HG03060 (cell line): Measurements from ENCODE around the gene DUSP16.
A peak's percentile ranks its signal among the peaks of the same experiment; 100 is the strongest.
"Not testable (repeated sequence)": the region's sequence is repeated elsewhere in the genome, so short reads cannot be mapped to it uniquely, and the experiment has no call there.

ENCODE experiments used
- ATAC-seq: cut with Tn5 transposase; IDR thresholded peaks from one replicate; pipeline ENCODE4 v1.9.1; 2021; ENCODE audit warnings: low read depth, moderate number of reproducible peaks; ENCODE audit not compliant: unreplicated experiment

The DUSP16 gene

GRCh38 chr12:12502815-12503151, 59.9 kb downstream of the DUSP16 start:
- ATAC-seq: no peak

DNA sequence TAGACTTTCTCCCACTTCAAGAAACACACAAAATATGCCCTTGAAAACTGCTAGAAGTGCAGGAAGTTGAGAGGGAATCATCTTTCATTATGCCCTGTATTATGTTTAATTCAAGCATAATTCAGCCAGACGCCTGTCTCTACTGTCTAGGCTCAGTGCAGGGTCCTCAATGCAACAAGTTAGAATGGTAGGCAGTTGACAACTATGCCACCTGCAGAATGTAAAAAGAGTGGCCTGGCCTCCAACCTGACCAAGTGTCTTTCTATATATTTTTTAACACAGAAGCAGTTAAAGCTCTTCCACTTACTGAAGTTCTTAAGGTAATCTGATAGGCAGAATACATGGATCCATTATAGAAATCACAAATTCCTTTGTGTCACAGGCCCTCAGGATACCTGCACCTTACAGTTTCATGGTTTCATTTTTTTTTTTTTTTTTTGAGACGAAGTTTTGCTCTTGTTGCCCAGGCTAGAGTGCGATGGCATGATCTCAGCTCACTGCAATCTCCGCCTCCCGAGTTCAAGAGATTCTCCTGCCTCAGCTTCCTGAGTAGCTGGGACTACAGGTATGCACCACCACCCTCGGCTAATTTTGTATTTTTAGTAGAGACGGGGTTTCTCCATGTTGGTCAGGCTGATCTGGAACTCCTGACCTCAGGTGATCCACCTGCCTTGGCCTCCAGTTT, 60.4 kb downstream of the DUSP16 start:
- not testable (repeated sequence) for ATAC-seq

DNA sequence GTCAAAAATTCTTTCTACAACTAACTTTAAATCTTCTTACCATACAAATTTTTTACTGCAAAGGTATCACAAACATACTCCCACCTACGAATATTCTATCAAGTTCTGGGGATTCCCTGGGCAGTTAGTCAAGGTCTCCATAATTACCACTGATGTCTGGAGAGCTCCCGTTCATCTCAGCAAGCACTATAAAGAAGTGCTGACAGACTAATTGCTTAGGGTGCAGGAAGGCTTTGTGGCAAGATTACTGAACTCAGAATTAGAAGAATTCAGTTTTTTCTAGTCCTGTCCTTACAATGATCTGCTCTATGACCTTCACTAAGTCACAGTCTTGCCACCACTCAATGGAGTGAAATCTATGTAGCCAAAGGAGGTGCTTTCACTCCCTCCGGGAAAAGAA, 61.5 kb downstream of the DUSP16 start:
- no peak for ATAC-seq

DNA sequence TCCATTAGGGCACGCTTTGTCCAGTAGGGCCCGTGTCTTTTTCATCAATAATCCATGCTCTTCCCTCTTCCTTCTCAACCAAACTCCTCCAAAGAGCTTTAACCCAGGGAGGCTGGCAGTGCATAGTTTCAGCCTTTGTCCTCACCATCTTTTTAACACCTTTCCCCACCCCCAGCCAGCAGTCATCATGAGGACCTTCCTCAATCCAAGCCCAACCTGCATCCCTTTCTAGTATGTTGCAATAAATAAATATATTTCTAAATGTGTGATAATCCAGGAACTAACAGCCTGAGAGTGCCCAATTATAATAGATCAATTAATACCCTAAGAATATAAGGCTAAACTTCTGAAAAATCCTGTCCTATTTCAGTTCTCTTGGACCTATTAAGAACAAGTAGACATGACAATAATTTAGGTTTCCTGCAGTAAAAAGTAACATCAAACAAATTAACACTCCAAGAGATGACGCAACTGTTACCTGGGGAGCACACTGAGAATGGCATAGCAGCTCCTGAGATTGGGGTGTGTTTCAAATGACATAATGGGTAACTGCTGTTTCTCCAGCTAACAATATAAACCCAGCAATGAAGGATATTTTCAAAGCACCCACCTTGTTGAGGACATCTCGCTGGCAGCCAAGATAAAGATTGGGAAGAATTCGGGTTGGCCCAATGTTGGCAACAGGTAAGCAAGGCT, 62.6 kb downstream of the DUSP16 start:
- ATAC-seq: no peak

GRCh38 chr12:12498210-12498609, 64.5 kb downstream of the DUSP16 start:
- no peak for ATAC-seq

DNA sequence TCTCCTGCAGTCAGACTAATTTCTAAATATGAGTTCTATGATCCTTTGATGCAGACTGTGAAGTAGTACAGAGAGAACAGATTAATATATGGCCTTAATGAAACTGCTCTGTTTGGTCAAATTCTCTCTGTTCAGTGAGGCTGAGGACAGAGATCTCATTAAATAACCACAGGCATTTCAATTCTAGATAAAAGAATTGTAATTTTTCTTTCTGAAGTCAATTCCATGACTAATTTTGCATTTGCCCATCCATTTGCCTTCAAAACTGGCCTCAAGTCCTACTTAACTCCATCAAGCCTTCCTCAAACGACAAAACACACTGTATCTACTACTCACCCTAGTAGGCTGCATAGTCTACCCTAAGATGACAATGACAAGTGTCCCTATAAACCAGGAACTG, 67.1 kb downstream of the DUSP16 start:
- ATAC-seq: no peak

GRCh38 chr12:12492547-12492946, 70.1 kb downstream of the DUSP16 start:
- no peak for ATAC-seq

DNA sequence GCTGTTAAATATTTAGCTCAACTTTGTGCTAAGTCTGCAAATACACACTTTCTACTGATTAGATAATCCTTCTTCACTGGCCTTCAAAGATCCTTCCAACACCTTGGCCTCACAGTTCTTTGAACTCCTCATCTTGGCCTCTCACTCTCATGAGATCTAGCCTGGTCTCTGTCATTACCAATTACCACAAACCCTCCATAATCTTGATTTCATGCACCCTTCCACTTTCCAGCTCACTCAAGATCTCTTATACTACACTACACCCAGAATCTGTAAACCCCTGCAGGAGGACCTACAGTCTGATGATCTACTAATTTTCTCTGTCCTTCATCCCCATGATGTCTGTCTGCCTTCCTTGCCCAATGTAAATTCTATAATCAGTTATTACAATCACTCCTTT, 71.1 kb downstream of the DUSP16 start:
- ATAC-seq: no peak

GRCh38 chr12:12488823-12489550, 73.7 kb downstream of the DUSP16 start:
- ATAC-seq: no peak

DNA sequence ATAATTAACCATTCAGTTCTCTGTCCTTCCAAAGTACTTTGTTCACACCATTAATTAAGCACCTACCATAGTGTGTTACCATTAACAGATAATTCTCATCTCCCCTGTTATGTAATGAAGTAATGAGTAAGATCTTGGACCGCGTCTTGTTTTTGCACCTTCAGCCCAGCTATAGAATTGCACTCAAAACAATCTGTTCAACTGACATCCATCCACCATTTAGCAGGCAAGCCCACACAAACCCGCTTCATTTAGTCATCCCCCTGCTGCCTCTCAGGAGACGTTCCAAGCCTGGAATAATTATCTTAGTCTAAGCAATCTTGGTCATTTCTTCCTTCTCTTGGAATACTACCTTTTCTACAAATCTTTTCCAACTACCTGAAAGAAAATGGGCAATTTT, 74.4 kb downstream of the DUSP16 start:
- ATAC-seq: no peak

DNA sequence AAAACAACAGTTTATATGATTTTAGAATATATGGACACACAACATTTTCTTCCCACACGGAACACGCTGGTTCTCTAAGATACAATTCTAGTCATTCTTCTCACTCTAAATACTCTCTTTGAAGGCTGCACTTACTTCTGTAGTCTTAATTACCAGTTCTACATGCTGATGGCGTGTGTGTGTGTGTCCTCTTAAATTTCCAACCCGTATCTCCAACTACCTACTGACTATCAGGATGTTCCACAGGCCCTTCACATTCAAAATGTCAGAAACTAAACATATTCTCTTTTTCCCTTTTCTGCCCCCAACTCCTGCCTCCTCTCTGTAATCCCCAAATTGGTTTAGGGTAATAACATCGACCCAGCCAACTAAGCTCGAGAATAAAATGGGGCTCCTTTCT, 75.2 kb downstream of the DUSP16 start:
- ATAC-seq: no peak

DNA sequence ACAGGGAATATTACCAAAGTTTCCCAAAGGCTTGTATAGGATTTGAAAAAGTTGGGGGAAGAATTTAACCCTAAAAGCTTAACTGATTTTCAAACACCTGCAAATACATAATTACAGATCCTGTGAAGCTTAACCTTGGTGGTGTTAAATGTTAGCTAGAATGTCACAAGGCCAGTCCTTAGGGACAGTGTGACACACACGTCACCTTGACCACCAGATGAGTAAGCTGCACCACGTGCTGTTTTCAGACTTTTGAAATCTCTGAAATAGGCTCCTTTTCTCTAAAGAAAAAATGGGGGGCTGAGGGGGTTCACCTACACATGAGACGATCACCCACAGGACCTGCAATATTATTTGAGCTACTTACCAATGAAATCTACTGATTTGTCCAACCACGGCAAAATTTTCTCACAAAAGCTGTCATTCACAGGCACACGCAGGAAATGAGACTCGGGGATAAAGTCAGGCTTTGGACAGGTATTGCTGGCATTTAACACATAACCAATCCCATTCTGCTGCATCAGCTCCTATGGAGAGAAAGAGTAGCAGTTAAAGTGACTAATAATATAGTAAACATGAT, 75.9 kb downstream of the DUSP16 start:
- ATAC-seq: peak; percentile 86

DNA sequence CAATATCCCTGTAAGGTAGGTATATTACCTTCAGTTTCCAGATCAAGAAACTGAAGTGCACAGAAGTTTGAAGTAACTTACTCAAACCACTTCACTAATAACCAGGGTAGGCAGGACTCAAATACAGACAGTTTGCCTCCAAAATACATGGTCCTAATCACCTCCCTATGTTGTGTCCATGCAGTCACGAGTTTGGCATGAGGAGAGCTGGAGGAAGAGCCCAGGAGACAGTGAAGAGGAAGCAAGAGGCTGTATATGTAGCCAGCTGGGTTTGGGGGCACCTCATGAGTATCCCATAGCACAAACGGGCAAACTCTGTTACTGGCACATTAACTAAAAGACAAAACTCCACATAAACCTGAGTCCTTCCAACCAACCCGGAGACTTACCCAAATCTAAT, 79.2 kb downstream of the DUSP16 start:
- ATAC-seq: no peak

DNA sequence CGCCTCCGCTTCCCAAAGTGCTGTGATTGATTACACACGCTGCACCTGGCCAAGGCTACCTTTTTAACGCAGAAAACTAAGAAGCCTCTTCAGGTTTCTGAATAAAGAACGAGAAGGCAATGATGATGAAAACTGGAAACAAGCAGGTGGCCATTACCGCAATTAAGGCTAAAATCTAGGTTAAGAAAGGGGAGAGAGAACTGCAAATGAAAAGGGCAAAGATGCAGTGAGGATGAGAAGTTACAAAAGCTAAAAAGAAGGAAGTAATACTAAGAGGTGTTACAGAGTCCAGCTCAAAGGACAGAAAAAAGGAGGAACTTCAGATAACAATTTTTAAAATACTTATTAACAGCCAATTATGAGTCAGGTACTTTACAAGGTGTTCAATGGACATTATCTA, 79.7 kb downstream of the DUSP16 start:
- no peak for ATAC-seq

DNA sequence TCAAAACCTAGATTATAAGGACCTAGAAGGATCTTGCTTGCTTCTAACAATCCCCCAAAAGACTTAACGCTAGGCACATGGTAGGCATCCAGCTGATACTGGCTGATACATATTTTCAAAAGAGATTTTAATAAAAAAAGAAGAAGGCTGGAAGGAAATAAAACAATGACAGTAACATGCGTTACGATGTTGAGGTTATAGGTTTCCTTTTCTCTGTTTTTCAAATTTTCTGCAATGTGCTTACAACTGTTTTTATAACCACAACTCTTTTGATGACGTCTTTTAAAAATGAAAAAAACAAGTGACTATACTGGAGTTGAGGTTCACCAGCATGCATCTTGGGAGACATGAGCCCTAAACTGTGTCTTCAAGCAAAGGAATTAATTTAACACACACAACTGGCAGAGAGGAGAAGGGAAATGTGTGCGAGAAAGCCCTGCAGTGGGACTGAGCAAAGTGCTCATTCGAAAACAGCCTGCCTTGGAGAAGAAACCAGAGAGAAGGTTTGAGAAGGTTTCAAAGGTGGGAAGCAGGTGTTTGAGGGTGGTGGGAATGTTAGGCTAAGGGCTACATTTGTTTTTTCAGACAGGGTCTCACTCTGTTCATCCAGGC, 80.4 kb downstream of the DUSP16 start:
- ATAC-seq: no peak

GRCh38 chr12:12481631-12482030, 81.0 kb downstream of the DUSP16 start:
- no peak for ATAC-seq

DNA sequence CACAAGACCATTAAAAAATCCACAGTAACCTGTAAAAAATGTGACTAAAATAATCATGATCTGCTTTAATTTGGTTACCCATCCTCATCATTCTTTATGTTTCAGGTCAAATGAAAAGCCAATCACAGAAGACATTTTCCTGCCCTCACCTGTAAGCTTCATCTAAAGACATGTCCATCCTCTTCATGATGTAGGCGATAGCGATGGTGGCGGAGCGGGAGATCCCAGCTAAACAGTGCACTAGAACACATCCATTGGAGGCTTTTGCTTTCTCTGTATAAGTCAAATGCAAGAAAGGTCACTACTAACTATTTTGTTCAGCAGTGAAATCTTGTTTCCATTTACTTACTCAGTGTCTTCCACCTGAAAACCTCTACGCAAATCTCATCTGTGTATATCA, 82.6 kb downstream of the DUSP16 start:
- ATAC-seq: no peak

GRCh38 chr12:12477532-12477890, 85.2 kb downstream of the DUSP16 start:
- ATAC-seq: no peak

- ATAC-seq: no peak
These were observed 85.7 kb downstream of the DUSP16 start for GRCh38 chr12:12476857-12477531.

GRCh38 chr12:12474931-12475795, 87.5 kb downstream of the DUSP16 start:
- ATAC-seq: peak; percentile 78
